A549 (cell line): ENCODE measurements around the gene FGF19.

Source experiments
- CEBPB ChIP-seq, 2 experiments: fragments of >200 bp in 1 of 2; sonication (Bioruptor Twin) in 1 of 2; formaldehyde crosslinking in 1 of 2; IDR thresholded peaks; 2 replicates each; pipeline ENCODE4 v1.6.1; 2012 to 2016
- CHD2 ChIP-seq: fragments of 150-350 bp; IDR thresholded peaks from 2 replicates; pipeline ENCODE4 v1.6.1; 2014; ENCODE audit warnings: low read length; ENCODE audit not compliant: partially characterized antibody
- CTCF ChIP-seq: fragments of >200 bp; sonication (Bioruptor Twin); formaldehyde crosslinking; IDR thresholded peaks from 3 replicates; pipeline ENCODE4 v1.5.1; 2016
- E2F6 ChIP-seq: IDR thresholded peaks from 2 replicates; pipeline ENCODE4 v1.6.1; 2012; ENCODE audit warnings: low read depth, borderline replicate concordance
- JUNB ChIP-seq: fragments of >200 bp; sonication (Bioruptor Twin); formaldehyde crosslinking; IDR thresholded peaks from 2 replicates; pipeline ENCODE4 v1.6.1; 2016
- NFE2L2 ChIP-seq: fragments of 150-350 bp; conservative IDR thresholded peaks from 2 replicates; pipeline ENCODE4 v1.6.1; 2014; ENCODE audit warnings: low read length
- POLR2A ChIP-seq: IDR thresholded peaks from 2 replicates; pipeline ENCODE4 v1.6.1; 2012; ENCODE audit warnings: mild to moderate bottlenecking, low read length
- RAD21 ChIP-seq, 2 experiments: fragments of >200 bp in 1 of 2; sonication (Bioruptor Twin) in 1 of 2; formaldehyde crosslinking in 1 of 2; IDR thresholded peaks in 1 of 2; conservative IDR thresholded peaks in 1 of 2; 2 replicates in 1 of 2; 3 replicates in 1 of 2; pipeline ENCODE4 v1.6.1; 2012 to 2018; ENCODE audit warnings: inconsistent platforms in 1 of 2
- ZFP36 ChIP-seq: fragments of 450-650 bp; IDR thresholded peaks from 2 replicates; pipeline ENCODE4 v1.6.1; 2014; ENCODE audit warnings: borderline replicate concordance; ENCODE audit not compliant: partially characterized antibody
- TF ChIP-seq, protein P1 (sequence below): fragments of 250-450 bp; sonication (Bioruptor Pico); IDR thresholded peaks from 2 replicates; pipeline ENCODE4 v1.5.0; 2020; ENCODE audit warnings: low read depth, mild to moderate bottlenecking, moderate library complexity
- TF ChIP-seq, protein P2 (sequence below): fragments of 200-600 bp; sonication (generic); IDR thresholded peaks from 2 replicates; pipeline ENCODE4 v1.6.1; 2016; ENCODE audit warnings: antibody characterized with exemption, mild to moderate bottlenecking, moderate library complexity

- no peak for TF ChIP-seq CHD2
- no peak for TF ChIP-seq POLR2A
- TF ChIP-seq, protein P1, sequence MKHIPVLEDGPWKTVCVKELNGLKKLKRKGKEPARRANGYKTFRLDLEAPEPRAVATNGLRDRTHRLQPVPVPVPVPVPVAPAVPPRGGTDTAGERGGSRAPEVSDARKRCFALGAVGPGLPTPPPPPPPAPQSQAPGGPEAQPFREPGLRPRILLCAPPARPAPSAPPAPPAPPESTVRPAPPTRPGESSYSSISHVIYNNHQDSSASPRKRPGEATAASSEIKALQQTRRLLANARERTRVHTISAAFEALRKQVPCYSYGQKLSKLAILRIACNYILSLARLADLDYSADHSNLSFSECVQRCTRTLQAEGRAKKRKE: no peak
- TF ChIP-seq CTCF: no peak
- TF ChIP-seq NFE2L2: no peak
- no peak for TF ChIP-seq JUNB
- no peak for TF ChIP-seq ZFP36
- TF ChIP-seq E2F6: no peak
- TF ChIP-seq RAD21 (conservative IDR thresholded peaks at IDR 0.05 in 1 of 2, IDR thresholded peaks at IDR 0.05 in 1 of 2): no peak
- TF ChIP-seq CEBPB (IDR thresholded peaks at IDR 0.05): no peak
- TF ChIP-seq, protein P2, sequence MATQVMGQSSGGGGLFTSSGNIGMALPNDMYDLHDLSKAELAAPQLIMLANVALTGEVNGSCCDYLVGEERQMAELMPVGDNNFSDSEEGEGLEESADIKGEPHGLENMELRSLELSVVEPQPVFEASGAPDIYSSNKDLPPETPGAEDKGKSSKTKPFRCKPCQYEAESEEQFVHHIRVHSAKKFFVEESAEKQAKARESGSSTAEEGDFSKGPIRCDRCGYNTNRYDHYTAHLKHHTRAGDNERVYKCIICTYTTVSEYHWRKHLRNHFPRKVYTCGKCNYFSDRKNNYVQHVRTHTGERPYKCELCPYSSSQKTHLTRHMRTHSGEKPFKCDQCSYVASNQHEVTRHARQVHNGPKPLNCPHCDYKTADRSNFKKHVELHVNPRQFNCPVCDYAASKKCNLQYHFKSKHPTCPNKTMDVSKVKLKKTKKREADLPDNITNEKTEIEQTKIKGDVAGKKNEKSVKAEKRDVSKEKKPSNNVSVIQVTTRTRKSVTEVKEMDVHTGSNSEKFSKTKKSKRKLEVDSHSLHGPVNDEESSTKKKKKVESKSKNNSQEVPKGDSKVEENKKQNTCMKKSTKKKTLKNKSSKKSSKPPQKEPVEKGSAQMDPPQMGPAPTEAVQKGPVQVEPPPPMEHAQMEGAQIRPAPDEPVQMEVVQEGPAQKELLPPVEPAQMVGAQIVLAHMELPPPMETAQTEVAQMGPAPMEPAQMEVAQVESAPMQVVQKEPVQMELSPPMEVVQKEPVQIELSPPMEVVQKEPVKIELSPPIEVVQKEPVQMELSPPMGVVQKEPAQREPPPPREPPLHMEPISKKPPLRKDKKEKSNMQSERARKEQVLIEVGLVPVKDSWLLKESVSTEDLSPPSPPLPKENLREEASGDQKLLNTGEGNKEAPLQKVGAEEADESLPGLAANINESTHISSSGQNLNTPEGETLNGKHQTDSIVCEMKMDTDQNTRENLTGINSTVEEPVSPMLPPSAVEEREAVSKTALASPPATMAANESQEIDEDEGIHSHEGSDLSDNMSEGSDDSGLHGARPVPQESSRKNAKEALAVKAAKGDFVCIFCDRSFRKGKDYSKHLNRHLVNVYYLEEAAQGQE: no peak
Measured at GRCh38 chr11:69660001-69660500, 43.8 kb downstream of the FGF19 start.
